ENCODE data around the gene STX1A. TPM values are rescaled to one million over a fixed set of nuclear protein-coding genes. Genes with fewer than 3 reads are reported as not detected.
"Not testable (repeated sequence)": the region's sequence is repeated elsewhere in the genome, so short reads cannot be mapped to it uniquely, and the experiment has no call there.

Gene STX1A
- total RNA-seq, 1 donor from 2014 or later, result 8.7 TPM

GRCh38 chr7:73737491-73738219 lies 18.2 kb upstream of the STX1A start:
- intact Hi-C loops (cut with micrococcal nuclease), result loop anchor here (1.0 to 10.0 kb wide), 8 partner anchors 19 to 347 kb away; partner anchors contain the start of genes BAZ1B, BCL7B, BUD23 and DNAJC30

GRCh38 chr7:73736885-73737284 lies 17.4 kb upstream of the STX1A start:
- intact Hi-C loops (cut with micrococcal nuclease), result loop anchor here (10.0 kb wide), 1 partner anchor 348 kb away; the partner anchor contains the start of gene LIMK1

- intact Hi-C loops (cut with micrococcal nuclease), result loop anchor here (2.0 to 10.0 kb wide), 2 partner anchors 129 to 349 kb away; partner anchors contain the start of gene LIMK1
These were observed 16.0 kb upstream of the STX1A start for GRCh38 chr7:73735528-73735905.

GRCh38 chr7:73734619-73735527 lies 15.4 kb upstream of the STX1A start:
- intact Hi-C loops (cut with micrococcal nuclease), result loop anchor here (2.0 to 10.0 kb wide), 2 partner anchors 128 to 350 kb away; partner anchors contain the start of gene LIMK1

GRCh38 chr7:73732397-73732796 lies 12.9 kb upstream of the STX1A start:
- intact Hi-C loops (cut with micrococcal nuclease), result loop anchor here (10.0 kb wide), 1 partner anchor 352 kb away; the partner anchor contains the start of gene LIMK1

- intact Hi-C loops (cut with micrococcal nuclease), result loop anchor here (10.0 kb wide), 1 partner anchor 354 kb away; the partner anchor contains the start of gene LIMK1
These were observed 11.0 kb upstream of the STX1A start for GRCh38 chr7:73730485-73730884.

GRCh38 chr7:73728551-73728950 lies 9.1 kb upstream of the STX1A start:
- intact Hi-C loops (cut with micrococcal nuclease), result no loop called here

GRCh38 chr7:73727952-73728351 lies 8.5 kb upstream of the STX1A start:
- intact Hi-C loops (cut with micrococcal nuclease), result no loop called here

- intact Hi-C loops (cut with micrococcal nuclease), result no loop called here
These were observed 6.6 kb upstream of the STX1A start for GRCh38 chr7:73726083-73726466.

- intact Hi-C loops (cut with micrococcal nuclease), result no loop called here
These were observed 4.3 kb upstream of the STX1A start for GRCh38 chr7:73723813-73724212.

GRCh38 chr7:73722785-73723184 lies 3.3 kb upstream of the STX1A start:
- intact Hi-C loops (cut with micrococcal nuclease), result no loop called here

GRCh38 chr7:73722182-73722581 lies 2.7 kb upstream of the STX1A start:
- intact Hi-C loops (cut with micrococcal nuclease), result not testable (repeated sequence)

GRCh38 chr7:73721377-73721817 lies 1.9 kb upstream of the STX1A start:
- intact Hi-C loops (cut with micrococcal nuclease), result no loop called here

- intact Hi-C loops (cut with micrococcal nuclease), result not testable (repeated sequence)
These were observed 974 bp upstream of the STX1A start for GRCh38 chr7:73720443-73720842.

- intact Hi-C loops (cut with micrococcal nuclease), result loop anchor here (2.0 to 5.0 kb wide), 2 partner anchors 19 to 97 kb away; partner anchors contain the start of genes ABHD11 and MLXIPL
These were observed 319 bp upstream of the STX1A start for GRCh38 chr7:73719806-73720169.

GRCh38 chr7:73718438-73718881 lies 1.0 kb downstream of the STX1A start:
- intact Hi-C loops (cut with micrococcal nuclease), result loop anchor here (1.0 to 5.0 kb wide), 5 partner anchors 20 to 196 kb away; partner anchors contain the start of genes ABHD11, BAZ1B, BUD23 and DNAJC30

GRCh38 chr7:73717991-73718405 lies 1.5 kb downstream of the STX1A start:
- intact Hi-C loops (cut with micrococcal nuclease), result loop anchor here (1.0 to 5.0 kb wide), 5 partner anchors 21 to 196 kb away; partner anchors contain the start of genes ABHD11, BAZ1B, BUD23 and DNAJC30

GRCh38 chr7:73717025-73717807 lies 2.3 kb downstream of the STX1A start:
- intact Hi-C loops (cut with micrococcal nuclease), result loop anchor here (5.0 kb wide), 1 partner anchor 95 kb away; the partner anchor contains the start of gene MLXIPL

- intact Hi-C loops (cut with micrococcal nuclease), result loop anchor here (1.0 to 5.0 kb wide), 2 partner anchors 12 to 94 kb away; partner anchors contain the start of gene MLXIPL
These were observed 3.1 kb downstream of the STX1A start for GRCh38 chr7:73716318-73716890.
